Small intestine (tissue), 16 donors: ENCODE measurements around the gene ZFYVE16. TPM values are rescaled to one million over a fixed set of nuclear protein-coding genes. Genes with fewer than 3 reads are reported as not detected.

Experiments used
- DNase-seq, 2 donors: peaks; one replicate each; pipeline versions ENCODE4 v3.0.0 to v3.0.0-alpha.2; 2013
- FAIRE-seq: peaks from 2 replicates; lab custom pipeline; 2012; peaks lifted over from hg19 to GRCh38; lab: Jason Lieb, UNC
- H3K27ac ChIP-seq, 3 donors: one replicate each; pipeline ENCODE4 v1.5.1; 2013; ENCODE audit warnings: low read length in 2 of 3, mild to moderate bottlenecking in 2 of 3, control low read depth in 1 of 3, inconsistent platforms in 1 of 3, low read depth in 1 of 3, moderate library complexity in 1 of 3
- H3K27me3 ChIP-seq, 3 donors: one replicate each; pipeline ENCODE4 v1.6.1; 2013; ENCODE audit warnings: low read length in 3 of 3, inconsistent platforms in 1 of 3; ENCODE audit not compliant: control insufficient read depth in 3 of 3, insufficient read depth in 3 of 3
- H3K36me3 ChIP-seq, 3 donors: one replicate each; pipeline ENCODE4 v1.6.1; 2013; ENCODE audit warnings: low read length in 3 of 3, inconsistent platforms in 1 of 3, low read depth in 1 of 3, mild to moderate bottlenecking in 1 of 3, moderate library complexity in 1 of 3; ENCODE audit not compliant: control insufficient read depth in 3 of 3, insufficient read depth in 2 of 3
- H3K4me1 ChIP-seq, 3 donors: one replicate each; pipeline ENCODE4 v1.6.1; 2013; ENCODE audit warnings: low read length in 2 of 3, inconsistent platforms in 1 of 3, low read depth in 1 of 3, mild to moderate bottlenecking in 1 of 3, moderate library complexity in 1 of 3; ENCODE audit not compliant: control insufficient read depth in 3 of 3, insufficient read depth in 2 of 3
- H3K4me3 ChIP-seq, 3 donors: one replicate each; pipeline ENCODE4 v1.5.1; 2013; ENCODE audit warnings: low read length in 3 of 3, control low read depth in 1 of 3, inconsistent platforms in 1 of 3, low read depth in 1 of 3, mild to moderate bottlenecking in 1 of 3, moderate library complexity in 1 of 3
- H3K9me3 ChIP-seq, 2 donors: one replicate each; pipeline ENCODE4 v1.6.1; 2013; ENCODE audit warnings: low read depth in 1 of 2, low read length in 1 of 2; ENCODE audit not compliant: control insufficient read depth in 2 of 2, insufficient read depth in 1 of 2
- WGBS, 3 donors: extraction: QIAGEN DNeasy Blood & Tissue Kit; methylation state at CpG; one replicate each; pipeline ENCODE4 v1.1.7; 2013; 5-methylcytosine and 5-hydroxymethylcytosine counted together
- long read RNA-seq, 10 donors: transcript quantifications; one replicate each; lab custom pipeline, GENCODE V29; 2026
- polyA plus RNA-seq, 4 donors: library from polyadenylated mRNA; stranded (reverse) in 3 of 4; unstranded in 1 of 4; fragments of 200-250 nt in 3 of 4; fragments of 120-200 nt in 1 of 4; gene quantifications; one replicate each; pipeline versions ENCODE4 v1.2.1 to v1.2.3, GENCODE V29; 2013
- donor health status: healthy with polysubstance abuse.
- donor health status: control.
- donor health status: control.
- donor health status: Bipolar disorder and iron deficiency.
- donor health status: healthy.

The ZFYVE16 gene
- 10 to 100 TPM in 1 of 4 donors, 1 to 10 TPM in 3; 6.2 to 33.5 (median 7.4) TPM for polyA plus RNA-seq
- long read RNA-seq, donor 1, full-length matches to known transcripts, result 3 of 17 reads
- long read RNA-seq, donor 1, partial matches to known transcripts, result 14 of 17 reads
- long read RNA-seq, donor 1, other reads (novel, unspliced or antisense), result 0 of 17 reads
- long read RNA-seq, donor 2, partial matches to known transcripts, result 0 of 1 reads
- long read RNA-seq, donor 2, other reads (novel, unspliced or antisense), result 0 of 1 reads
- long read RNA-seq, donor 3, full-length matches to known transcripts, result 2 of 2 reads
- long read RNA-seq, donor 3, partial matches to known transcripts, result 0 of 2 reads
- long read RNA-seq, donor 3, other reads (novel, unspliced or antisense), result 0 of 2 reads
- long read RNA-seq, donor 4, result 0 reads
- long read RNA-seq, donor 5, result 0 reads
- long read RNA-seq, donor 6, full-length matches to known transcripts, result 1 of 1 reads
- long read RNA-seq, donor 6, partial matches to known transcripts, result 0 of 1 reads
- long read RNA-seq, donor 6, other reads (novel, unspliced or antisense), result 0 of 1 reads
- long read RNA-seq, donor 7, partial matches to known transcripts, result 5 of 5 reads
- long read RNA-seq, donor 7, other reads (novel, unspliced or antisense), result 0 of 5 reads
- long read RNA-seq, donor 8, result 0 reads
- long read RNA-seq, donor 9, result 0 reads
- long read RNA-seq, donor 10, full-length matches to known transcripts, result 1 of 10 reads
- long read RNA-seq, donor 10, partial matches to known transcripts, result 9 of 10 reads
- long read RNA-seq, donor 10, other reads (novel, unspliced or antisense), result 0 of 10 reads

- Histone ChIP-seq H3K36me3 (peaks cover 0 to 2% (median 0%) of the 10 kb centered on the region in 3 donors), H3K27me3 (no peaks in the 10 kb centered on the region), H3K27ac (peak within 1 kb of the TSS; percentile 98), H3K4me3 (peak within 1 kb of the TSS; percentile 85 to 97 (median 94)), H3K9me3 (no peaks in the 10 kb centered on the region), H3K4me1 (no peaks in the 10 kb centered on the region)
- no peak for FAIRE-seq
- peak; percentile 99 to 100 for DNase-seq
- WGBS, 3 donors, result 0% methylated on average over 59 to 66 of the region's 66 CpGs
Measured at GRCh38 chr5:80407735-80408483, at the start of gene ZFYVE16. TSS of gene ZFYVE16 (plus strand) at chr5:80408064. CDS start at chr5:80434148, 26,084 bp downstream.

GRCh38 chr5:80360914-80361444 lies 46.9 kb upstream of the ZFYVE16 start:
- no peak overlapping the region for H3K27ac ChIP-seq
- no peaks in the 10 kb centered on the region for H3K27me3 ChIP-seq
- no peak for FAIRE-seq
- DNase-seq, result no peak
- H3K36me3 ChIP-seq, result no peaks in the 10 kb centered on the region
- no peak overlapping the region for H3K4me3 ChIP-seq
- H3K9me3 ChIP-seq, result peaks cover 0 to 2% of the 10 kb centered on the region in 2 donors
- no peaks in the 10 kb centered on the region for H3K4me1 ChIP-seq

- Histone ChIP-seq H3K27ac (no peak overlapping the region), H3K4me1 (no peaks in the 10 kb centered on the region), H3K4me3 (no peak overlapping the region), H3K9me3 (peaks cover 0 to 2% of the 10 kb centered on the region in 2 donors), H3K36me3 (no peaks in the 10 kb centered on the region), H3K27me3 (no peaks in the 10 kb centered on the region)
- DNase-seq (no peak), FAIRE-seq (no peak)
- WGBS, 3 donors, result 89 to 94% (median 92%) methylated on average over 6 of the region's 6 CpGs
Measured at GRCh38 chr5:80364892-80365291, 43.0 kb upstream of the ZFYVE16 start.

GRCh38 chr5:80368661-80369480 lies 39.0 kb upstream of the ZFYVE16 start:
- no peaks in the 10 kb centered on the region for H3K27me3 ChIP-seq
- DNase-seq (no peak), FAIRE-seq (no peak)
- H3K36me3 ChIP-seq, result no peaks in the 10 kb centered on the region
- WGBS, 3 donors, result 41 to 63% (median 51%) methylated on average over 4 of the region's 4 CpGs
- peaks cover 0 to 7% (median 0%) of the 10 kb centered on the region in 3 donors for H3K4me1 ChIP-seq
- peaks cover 0 to 6% of the 10 kb centered on the region in 2 donors for H3K9me3 ChIP-seq
- no peak overlapping the region for H3K4me3 ChIP-seq
- no peak overlapping the region for H3K27ac ChIP-seq

- FAIRE-seq (no peak), DNase-seq (peak; percentile 26 to 37)
- H3K4me1 ChIP-seq, result peaks cover 0 to 7% (median 0%) of the 10 kb centered on the region in 3 donors
- no peaks in the 10 kb centered on the region for H3K27me3 ChIP-seq
- WGBS, 3 donors, result 22 to 66% (median 39%) methylated on average over 8 of the region's 8 CpGs
- no peaks in the 10 kb centered on the region for H3K36me3 ChIP-seq
- H3K9me3 ChIP-seq, result peaks cover 0 to 6% of the 10 kb centered on the region in 2 donors
- H3K27ac ChIP-seq, result no peak overlapping the region
- H3K4me3 ChIP-seq, result no peak overlapping the region
Measured at GRCh38 chr5:80369521-80369920, 38.3 kb upstream of the ZFYVE16 start.

- WGBS, 3 donors, result 67 to 81% (median 70%) methylated on average over 1 of the region's 1 CpG
- H3K27me3 ChIP-seq, result no peaks in the 10 kb centered on the region
- peaks cover 0 to 7% (median 0%) of the 10 kb centered on the region in 3 donors for H3K4me1 ChIP-seq
- no peak overlapping the region for H3K4me3 ChIP-seq
- DNase-seq (no peak), FAIRE-seq (no peak)
- H3K27ac ChIP-seq, result no peak overlapping the region
- no peaks in the 10 kb centered on the region for H3K36me3 ChIP-seq
- H3K9me3 ChIP-seq, result peaks cover 0 to 3% of the 10 kb centered on the region in 2 donors
Measured at GRCh38 chr5:80370390-80370789, 37.5 kb upstream of the ZFYVE16 start.

GRCh38 chr5:80372780-80373179 lies 35.1 kb upstream of the ZFYVE16 start:
- 88 to 98% (median 90%) methylated on average over 1 of the region's 1 CpG for WGBS, 3 donors
- FAIRE-seq (no peak), DNase-seq (no peak)
- H3K36me3 ChIP-seq, result no peaks in the 10 kb centered on the region
- H3K4me3 ChIP-seq, result no peak overlapping the region
- H3K9me3 ChIP-seq, result peaks cover 0 to 3% of the 10 kb centered on the region in 2 donors
- H3K4me1 ChIP-seq, result peaks cover 0 to 7% (median 0%) of the 10 kb centered on the region in 3 donors
- H3K27me3 ChIP-seq, result no peaks in the 10 kb centered on the region
- no peak overlapping the region for H3K27ac ChIP-seq
